Upper lobe of right lung (tissue), 1 donor: ENCODE measurements around the gene EFNB1. TPM values are rescaled to one million over a fixed set of nuclear protein-coding genes. Genes with fewer than 3 reads are reported as not detected.
A peak's percentile ranks its signal among the peaks of the same experiment; 100 is the strongest.
"Not testable (repeated sequence)": the region's sequence is repeated elsewhere in the genome, so short reads cannot be mapped to it uniquely, and the experiment has no call there.

ENCODE experiments used
- ATAC-seq: fragments of 200-7000 bp; cut with Tn5 transposase; one replicate; pipeline ENCODE4 v1.9.1; 2020; ENCODE audit warnings: mild to moderate bottlenecking, moderate library complexity
- DNase-seq: peaks from one replicate; pipeline ENCODE4 v3.0.0-alpha.2; 2020
- H3K27ac ChIP-seq: fragments of 200-600 bp; one replicate; pipeline ENCODE4 v1.8.0; 2022
- H3K27me3 ChIP-seq: fragments of 200-600 bp; one replicate; pipeline ENCODE4 v1.8.0; 2022; ENCODE audit warnings: mild to moderate bottlenecking
- H3K36me3 ChIP-seq: fragments of 200-600 bp; one replicate; pipeline ENCODE4 v1.8.0; 2022
- H3K4me1 ChIP-seq: fragments of 200-600 bp; one replicate; pipeline ENCODE4 v1.8.0; 2022
- H3K4me3 ChIP-seq: fragments of 200-600 bp; one replicate; pipeline ENCODE4 v1.8.0; 2022; ENCODE audit warnings: mild to moderate bottlenecking
- H3K9me3 ChIP-seq: fragments of 200-600 bp; one replicate; pipeline ENCODE4 v1.8.0; 2022
- intact Hi-C: fragments of 100-400 bp; cut with DNase I; formaldehyde crosslinking; loops from one replicate; pipeline ENCODE4 v1.11.0; 2022
- total RNA-seq: library from RNA; stranded (reverse); fragmentation: NEBNext Ultra II Directional; extraction: Animal tissue kit (Norgen Biotek cat#: 25700); gene quantifications from one replicate; pipeline ENCODE4 v1.2.1, GENCODE V29; 2021
- TF ChIP-seq, protein P1 (sequence below): fragments of 200-600 bp; IDR thresholded peaks from one replicate; pipeline ENCODE4 v1.8.0; 2022; ENCODE audit warnings: antibody characterized with exemption
- donor health status: DM: no; HTN: yes; CAD: no; lungs with severe emphysema.

EFNB1 gene
- total RNA-seq, 1 donor from 2014 or later, result 29.0 TPM

DNA sequence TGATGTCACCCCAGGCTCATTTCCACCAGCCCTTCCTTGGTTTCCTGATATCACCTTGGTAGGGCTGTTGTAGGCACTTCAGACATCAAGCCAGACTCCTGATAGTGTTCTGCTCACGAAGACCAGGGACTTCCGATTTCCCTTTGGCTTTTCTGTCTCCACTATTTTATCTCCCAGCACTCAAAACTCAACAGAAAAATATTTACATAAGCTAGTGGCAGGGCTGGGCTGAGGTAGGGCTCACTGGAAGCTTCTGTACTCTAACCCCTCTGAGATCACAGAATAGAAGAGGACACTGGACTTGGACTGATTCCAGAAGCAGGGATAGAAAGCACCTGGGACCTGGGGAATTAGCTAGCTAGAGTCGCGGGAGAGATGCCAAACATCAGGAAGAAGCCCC lies 34.4 kb upstream of the EFNB1 start:
- Histone ChIP-seq H3K4me3 (no peak overlapping the region), H3K36me3 (no peaks in the 10 kb centered on the region), H3K4me1 (no peaks in the 10 kb centered on the region), H3K27me3 (no peaks in the 10 kb centered on the region), H3K9me3 (no peaks in the 10 kb centered on the region), H3K27ac (no peak overlapping the region)
- TF ChIP-seq, protein P1, sequence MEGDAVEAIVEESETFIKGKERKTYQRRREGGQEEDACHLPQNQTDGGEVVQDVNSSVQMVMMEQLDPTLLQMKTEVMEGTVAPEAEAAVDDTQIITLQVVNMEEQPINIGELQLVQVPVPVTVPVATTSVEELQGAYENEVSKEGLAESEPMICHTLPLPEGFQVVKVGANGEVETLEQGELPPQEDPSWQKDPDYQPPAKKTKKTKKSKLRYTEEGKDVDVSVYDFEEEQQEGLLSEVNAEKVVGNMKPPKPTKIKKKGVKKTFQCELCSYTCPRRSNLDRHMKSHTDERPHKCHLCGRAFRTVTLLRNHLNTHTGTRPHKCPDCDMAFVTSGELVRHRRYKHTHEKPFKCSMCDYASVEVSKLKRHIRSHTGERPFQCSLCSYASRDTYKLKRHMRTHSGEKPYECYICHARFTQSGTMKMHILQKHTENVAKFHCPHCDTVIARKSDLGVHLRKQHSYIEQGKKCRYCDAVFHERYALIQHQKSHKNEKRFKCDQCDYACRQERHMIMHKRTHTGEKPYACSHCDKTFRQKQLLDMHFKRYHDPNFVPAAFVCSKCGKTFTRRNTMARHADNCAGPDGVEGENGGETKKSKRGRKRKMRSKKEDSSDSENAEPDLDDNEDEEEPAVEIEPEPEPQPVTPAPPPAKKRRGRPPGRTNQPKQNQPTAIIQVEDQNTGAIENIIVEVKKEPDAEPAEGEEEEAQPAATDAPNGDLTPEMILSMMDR, result no peak
- no peak for DNase-seq
- intact Hi-C loops, result no loop called here
- no peak for ATAC-seq

DNA sequence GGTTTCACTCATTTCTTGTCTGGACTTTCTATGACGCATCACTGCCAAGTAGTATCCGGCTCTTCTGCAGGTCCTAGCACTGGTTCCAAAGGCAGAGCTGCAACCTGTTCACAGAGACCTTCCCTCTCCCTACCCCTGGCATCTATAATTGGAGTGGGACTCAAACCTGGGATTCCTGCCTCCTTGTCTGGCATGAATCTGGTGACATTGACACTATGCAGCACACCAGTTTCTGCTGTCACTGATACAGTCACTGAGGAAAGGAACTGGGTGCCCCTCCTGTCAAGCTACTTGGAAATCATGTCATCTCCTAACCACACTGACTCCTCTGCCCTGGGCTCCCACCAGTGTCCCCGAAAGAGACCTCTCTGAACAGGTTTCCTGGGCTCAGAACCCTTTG lies 33.1 kb upstream of the EFNB1 start:
- TF ChIP-seq, protein P1, result no peak
- no peak overlapping the region for H3K4me3 ChIP-seq
- ATAC-seq (no peak), DNase-seq (no peak)
- no peaks in the 10 kb centered on the region for H3K9me3 ChIP-seq
- H3K27ac ChIP-seq, result no peak overlapping the region
- intact Hi-C loops, result no loop called here
- no peaks in the 10 kb centered on the region for H3K27me3 ChIP-seq
- H3K4me1 ChIP-seq, result no peaks in the 10 kb centered on the region
- H3K36me3 ChIP-seq, result no peaks in the 10 kb centered on the region

DNA sequence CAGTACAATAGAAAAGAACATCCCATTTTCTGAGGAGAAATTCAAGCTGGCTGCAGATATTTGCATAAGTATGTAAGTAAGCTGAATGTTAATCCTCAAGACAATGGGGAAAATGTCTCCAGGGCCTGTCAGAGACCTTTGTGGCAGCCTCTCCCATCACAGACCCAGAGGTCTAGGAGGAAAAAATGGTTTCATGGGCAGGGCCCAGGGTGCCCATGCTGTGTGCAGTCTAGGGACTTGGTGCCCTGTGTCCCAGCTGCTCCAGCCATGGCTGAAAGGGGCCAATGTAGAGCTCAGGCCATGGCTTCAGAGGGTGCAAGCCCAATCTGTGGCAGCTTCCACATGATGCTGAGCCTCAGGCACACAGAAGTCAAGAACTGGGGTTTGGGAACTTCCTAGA lies 30.4 kb upstream of the EFNB1 start:
- H3K9me3 ChIP-seq, H3K4me1 ChIP-seq, DNase-seq, H3K36me3 ChIP-seq, intact Hi-C loops, ATAC-seq, H3K4me3 ChIP-seq, H3K27ac ChIP-seq, H3K27me3 ChIP-seq: not testable (repeated sequence)

DNA sequence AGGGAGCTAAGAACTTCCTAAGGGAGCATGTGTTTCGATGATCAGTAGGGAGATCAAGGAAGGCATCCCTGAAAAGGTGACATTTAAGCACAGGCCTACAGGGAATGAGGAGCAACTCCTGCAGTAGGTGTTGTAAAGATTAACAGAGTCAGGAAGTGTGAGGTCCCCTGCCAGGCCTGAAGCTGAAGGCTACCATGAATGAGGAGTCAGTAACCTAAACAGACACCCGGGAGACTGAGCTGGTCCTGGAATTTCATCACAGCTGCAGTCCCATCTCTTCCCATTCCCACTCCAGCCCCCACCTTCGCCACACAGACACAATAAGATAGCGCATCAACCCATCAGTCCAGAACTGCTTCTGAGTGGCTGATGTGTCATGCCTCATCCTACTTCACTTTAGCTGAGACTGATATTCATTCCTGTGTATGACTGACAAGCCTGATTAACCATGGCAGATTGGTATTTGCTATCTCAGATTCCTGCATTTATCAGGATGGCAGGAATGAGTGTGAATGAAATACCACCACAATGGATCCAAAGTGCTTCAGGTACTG lies 27.0 kb upstream of the EFNB1 start:
- no peaks in the 10 kb centered on the region for H3K27me3 ChIP-seq
- intact Hi-C loops, result no loop called here

DNA sequence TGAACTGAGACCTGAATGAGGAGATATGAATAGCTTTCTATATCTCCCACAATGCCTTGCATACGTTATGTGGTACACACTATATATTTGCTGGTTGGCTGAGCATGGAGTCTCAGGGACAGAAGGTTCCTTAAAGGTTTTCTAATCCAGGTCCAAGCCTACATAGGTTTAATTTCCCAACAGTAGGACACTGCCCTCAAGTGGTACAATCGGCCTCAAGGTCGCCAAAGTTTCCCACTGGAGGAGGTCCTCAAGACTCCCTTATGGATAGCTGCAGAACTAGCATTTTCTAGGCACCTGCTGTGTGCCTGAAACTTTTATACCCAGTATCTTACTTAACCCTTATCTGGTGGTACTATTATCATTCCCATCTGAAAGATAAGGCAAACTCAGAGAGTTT lies 21.0 kb upstream of the EFNB1 start:
- no peak for DNase-seq
- H3K4me3 ChIP-seq, result no peak overlapping the region
- no peaks in the 10 kb centered on the region for H3K9me3 ChIP-seq
- H3K27ac ChIP-seq, result no peak overlapping the region
- TF ChIP-seq, protein P1, result peak; percentile 47
- H3K36me3 ChIP-seq, result no peaks in the 10 kb centered on the region
- no peaks in the 10 kb centered on the region for H3K27me3 ChIP-seq
- ATAC-seq, result peak; percentile 60
- intact Hi-C loops, result no loop called here
- H3K4me1 ChIP-seq, result no peaks in the 10 kb centered on the region

More for the DNA sequence above, 27.0 kb upstream of the EFNB1 start:
- Histone ChIP-seq H3K4me1 (no peaks in the 10 kb centered on the region), H3K9me3 (no peaks in the 10 kb centered on the region), H3K27ac (no peak overlapping the region), H3K36me3 (no peaks in the 10 kb centered on the region), H3K4me3 (no peak overlapping the region)
- TF ChIP-seq, protein P1, result no peak
- DNase-seq (no peak), ATAC-seq (no peak)

DNA sequence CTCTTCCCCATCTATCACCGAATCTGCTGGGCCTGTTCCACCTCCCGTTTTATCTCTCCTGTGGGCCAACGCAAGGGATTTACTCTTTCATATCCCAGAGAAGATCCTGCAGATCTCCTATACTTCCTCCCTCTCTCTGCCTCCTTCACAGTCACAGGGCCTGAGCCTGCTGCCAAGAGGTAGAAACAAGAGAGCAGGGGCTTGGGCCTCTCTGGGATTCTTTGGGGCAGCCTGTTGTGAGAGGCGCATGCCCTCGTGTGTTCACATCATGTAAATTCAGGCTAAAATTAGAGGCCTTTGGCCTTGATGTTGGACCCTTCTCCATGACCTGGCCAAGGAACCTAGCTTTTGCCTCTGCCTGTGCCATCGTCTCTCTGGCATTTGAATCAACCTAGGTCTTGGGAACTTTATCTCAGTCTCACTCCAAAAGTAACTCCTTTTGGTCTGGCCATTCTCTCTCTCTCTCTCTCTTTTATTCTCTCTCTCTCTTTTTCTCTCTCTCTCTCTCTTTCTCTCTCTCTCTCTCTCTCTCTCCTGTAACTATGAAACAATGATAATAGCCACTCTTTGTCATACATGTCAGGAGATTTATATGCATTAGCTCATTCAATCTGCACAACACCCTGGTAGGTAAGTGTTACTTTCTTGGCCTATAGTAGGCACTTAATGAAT lies 20.0 kb upstream of the EFNB1 start:
- peak; percentile 25 for ATAC-seq
- no peak for DNase-seq
- TF ChIP-seq, protein P1, result peak; percentile 14
- H3K27ac ChIP-seq, result no peak overlapping the region
- no peaks in the 10 kb centered on the region for H3K4me1 ChIP-seq
- no peaks in the 10 kb centered on the region for H3K27me3 ChIP-seq
- no peak overlapping the region for H3K4me3 ChIP-seq
- intact Hi-C loops, result no loop called here
- no peaks in the 10 kb centered on the region for H3K9me3 ChIP-seq
- H3K36me3 ChIP-seq, result no peaks in the 10 kb centered on the region
